Activated CD8-positive, alpha-beta memory T cell treated with anti-CD3 and anti-CD28 coated beads, Interleukin-2, amount 50 U/mL, for 1 hour (primary cell): ENCODE results near the gene PFKFB3.
"Not testable (repeated sequence)": the region's sequence is repeated elsewhere in the genome, so short reads cannot be mapped to it uniquely, and the experiment has no call there.

Experiments used
- DNase-seq: peaks from one replicate; pipeline ENCODE4 v3.0.0-alpha.2; 2020; ENCODE audit errors: extremely low read depth

PFKFB3 gene

DNA sequence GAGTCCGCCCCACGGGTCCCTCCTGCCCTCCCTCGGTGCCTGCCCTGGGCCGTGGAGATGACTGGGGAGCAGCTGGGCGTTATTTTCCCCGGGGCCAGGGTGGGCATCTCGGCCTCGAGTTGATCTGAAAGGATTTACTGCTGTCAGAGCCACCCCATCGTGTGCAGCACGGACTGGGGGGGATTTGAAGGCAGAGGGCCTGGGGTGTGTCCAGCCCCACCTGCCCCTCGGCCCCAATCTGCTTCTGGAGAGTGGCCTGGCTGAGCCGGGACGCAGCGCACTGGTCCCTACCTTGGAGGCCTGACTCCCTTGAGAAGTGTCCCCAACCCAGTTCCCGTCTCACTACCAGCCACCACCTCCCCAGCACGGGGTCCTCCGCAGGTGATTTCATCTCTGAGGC is 24.2 kb upstream of the PFKFB3 start:
- no peak for DNase-seq

- DNase-seq, result no peak
Measured at GRCh38 chr10:6179078-6179477, 23.7 kb upstream of the PFKFB3 start.

DNA sequence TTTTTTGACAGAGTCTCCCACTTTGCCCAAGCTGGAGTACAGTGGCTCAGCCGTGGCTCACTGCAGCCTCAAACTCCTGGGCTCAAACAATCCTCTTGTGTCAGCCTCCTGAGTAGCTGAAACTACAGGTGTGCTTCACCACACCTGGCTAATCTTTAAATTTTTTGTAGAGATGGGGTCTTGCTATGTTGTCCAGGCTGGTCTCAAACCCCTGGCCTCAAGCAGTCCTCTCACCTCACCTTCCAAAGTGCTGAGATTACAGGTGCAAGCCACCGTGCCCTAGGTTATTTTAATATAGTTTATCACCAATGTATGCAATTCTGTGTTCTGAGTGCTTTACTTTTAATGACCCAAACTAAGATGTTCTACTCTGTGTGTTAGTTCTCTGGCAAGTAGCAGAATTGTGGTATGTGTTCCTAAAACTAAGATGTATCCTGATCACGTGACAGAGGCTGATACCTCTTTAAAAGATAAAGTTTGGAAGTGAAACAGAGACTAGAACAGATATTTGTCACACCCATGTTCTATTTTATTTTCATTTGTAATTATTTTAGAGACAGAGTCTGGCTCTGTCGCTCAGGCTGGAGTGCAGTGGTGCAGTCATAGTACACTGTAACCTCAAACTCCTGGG is 22.1 kb upstream of the PFKFB3 start:
- no peak for DNase-seq

DNA sequence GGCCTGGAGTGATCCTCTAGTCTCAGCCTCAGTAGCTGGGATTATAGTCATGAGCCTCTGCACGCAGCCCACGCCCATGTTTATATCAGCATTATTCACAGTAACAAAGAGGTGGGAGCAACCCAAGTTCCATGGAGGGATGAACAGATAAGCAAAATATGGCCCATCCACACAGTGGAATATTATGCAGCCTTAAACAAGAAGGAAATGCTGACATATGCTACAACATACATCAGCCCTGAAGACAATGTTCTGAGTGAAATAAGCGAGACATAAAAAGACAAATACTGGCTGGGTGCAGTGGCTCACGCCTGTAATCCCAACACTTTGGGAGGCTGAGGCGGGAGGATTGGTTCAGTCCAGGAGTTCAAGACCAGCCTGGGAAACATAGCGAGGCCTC is 21.5 kb upstream of the PFKFB3 start:
- no peak for DNase-seq

- no peak for DNase-seq
Measured at GRCh38 chr10:6182454-6183098, 20.2 kb upstream of the PFKFB3 start.

GRCh38 chr10:6185039-6185716 is 17.6 kb upstream of the PFKFB3 start:
- no peak for DNase-seq

- DNase-seq, result no peak
Measured at GRCh38 chr10:6186894-6187256, 15.9 kb upstream of the PFKFB3 start.

GRCh38 chr10:6187278-6187677 is 15.5 kb upstream of the PFKFB3 start:
- no peak for DNase-seq

- not testable (repeated sequence) for DNase-seq
Measured at GRCh38 chr10:6190033-6190432, 12.7 kb upstream of the PFKFB3 start.

DNA sequence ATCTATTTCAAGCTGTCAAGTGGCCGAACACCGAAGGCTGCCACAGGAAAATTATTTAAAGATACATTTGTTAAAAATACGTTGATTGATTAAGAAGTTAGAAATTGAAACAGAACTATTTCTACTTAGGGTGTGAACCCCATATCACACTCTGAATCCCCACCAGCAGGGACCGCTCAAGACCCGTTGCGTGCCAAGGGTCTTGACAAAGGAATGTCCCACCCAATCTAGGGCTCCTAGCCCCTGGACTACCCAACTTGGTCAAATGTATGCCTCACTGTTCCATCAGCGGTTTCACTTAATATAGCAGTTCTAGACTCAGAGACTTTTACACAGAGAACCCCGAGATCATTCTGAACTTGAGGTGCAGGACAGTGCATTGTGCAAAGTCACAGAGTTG is 11.6 kb upstream of the PFKFB3 start:
- no peak for DNase-seq

DNA sequence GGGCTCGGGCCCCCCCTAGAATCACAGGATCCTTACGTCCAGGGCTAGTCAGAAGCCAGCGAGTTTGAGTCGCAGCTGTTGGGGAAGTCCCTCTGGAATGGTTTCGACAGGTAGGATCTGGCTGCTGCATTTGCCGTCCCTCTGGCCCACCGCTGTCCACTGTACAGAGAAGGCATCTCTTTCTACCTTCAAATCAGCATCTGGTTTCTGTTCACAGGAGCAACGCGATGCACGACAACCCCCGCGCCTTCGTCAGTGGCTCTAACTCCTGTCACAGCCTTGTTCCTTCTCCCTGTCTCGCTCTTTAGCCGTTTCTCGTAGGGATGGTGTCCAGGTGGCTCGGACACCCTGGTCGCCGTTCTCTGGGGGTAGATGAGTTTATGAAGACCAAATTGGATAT is 11.2 kb upstream of the PFKFB3 start:
- DNase-seq, result no peak

- not testable (repeated sequence) for DNase-seq
Measured at GRCh38 chr10:6193342-6193741, 9.4 kb upstream of the PFKFB3 start.

GRCh38 chr10:6194311-6194710 is 8.4 kb upstream of the PFKFB3 start:
- DNase-seq, result no peak

DNA sequence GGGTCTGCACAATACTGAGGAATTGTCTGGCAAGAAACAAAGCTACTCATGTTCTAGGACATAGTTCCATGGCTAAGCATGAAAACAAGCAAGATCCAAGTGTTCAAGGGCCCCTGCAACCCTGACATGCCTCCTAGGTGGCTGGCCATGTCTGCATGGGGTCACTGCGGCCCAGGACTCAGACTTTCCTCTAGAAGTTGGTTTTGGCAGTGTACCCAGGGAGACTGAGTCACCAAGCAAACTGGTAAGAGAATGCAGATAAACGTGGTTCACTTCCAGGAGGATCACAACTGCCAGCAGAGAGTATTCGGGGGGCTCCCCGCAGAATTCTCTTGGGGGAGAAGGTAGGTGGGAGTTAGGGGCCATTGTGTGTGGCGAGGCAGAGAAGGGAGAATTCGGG is 7.4 kb upstream of the PFKFB3 start:
- no peak for DNase-seq

GRCh38 chr10:6195846-6196245 is 6.9 kb upstream of the PFKFB3 start:
- DNase-seq, result no peak

DNA sequence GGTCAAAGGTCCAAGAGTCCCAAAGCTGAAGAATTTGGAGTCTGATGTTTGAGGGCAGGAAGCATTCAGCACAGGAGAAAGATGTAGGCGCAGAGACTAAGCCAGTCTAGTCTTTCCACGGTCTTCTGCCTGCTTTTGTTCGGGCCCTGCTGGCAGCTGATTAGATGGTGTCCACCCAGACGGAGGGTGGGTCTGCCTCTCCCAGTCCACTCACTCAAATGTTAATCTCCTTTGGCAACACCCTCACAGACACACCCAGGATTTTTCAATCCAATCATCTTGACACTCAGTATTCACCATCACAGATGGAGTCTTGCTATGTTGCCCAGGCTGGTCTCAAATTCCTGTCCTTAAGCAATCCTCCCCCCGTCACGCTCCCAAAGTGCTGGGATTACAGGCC is 6.2 kb upstream of the PFKFB3 start:
- not testable (repeated sequence) for DNase-seq

- no peak for DNase-seq
Measured at GRCh38 chr10:6197321-6197720, 5.4 kb upstream of the PFKFB3 start.

DNA sequence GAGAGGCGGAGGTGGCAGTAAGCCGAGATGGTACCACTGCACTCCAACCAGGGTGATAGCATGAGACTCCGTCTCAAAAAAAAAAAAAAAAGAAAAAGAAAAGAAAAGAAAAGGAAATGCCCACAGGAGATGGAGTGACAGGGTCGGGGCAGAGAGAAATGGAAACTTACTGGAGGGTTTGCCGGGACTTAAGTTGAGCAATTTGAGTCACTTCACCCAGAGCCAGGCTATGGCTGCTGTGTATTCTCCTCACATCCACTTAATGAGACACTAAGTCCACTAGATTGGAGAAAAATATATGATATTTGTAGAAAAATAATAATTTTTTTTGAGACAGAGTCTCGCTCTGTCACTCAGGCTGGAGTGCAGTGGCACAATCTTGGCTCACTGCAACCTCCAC is 4.6 kb upstream of the PFKFB3 start:
- DNase-seq, result no peak

DNA sequence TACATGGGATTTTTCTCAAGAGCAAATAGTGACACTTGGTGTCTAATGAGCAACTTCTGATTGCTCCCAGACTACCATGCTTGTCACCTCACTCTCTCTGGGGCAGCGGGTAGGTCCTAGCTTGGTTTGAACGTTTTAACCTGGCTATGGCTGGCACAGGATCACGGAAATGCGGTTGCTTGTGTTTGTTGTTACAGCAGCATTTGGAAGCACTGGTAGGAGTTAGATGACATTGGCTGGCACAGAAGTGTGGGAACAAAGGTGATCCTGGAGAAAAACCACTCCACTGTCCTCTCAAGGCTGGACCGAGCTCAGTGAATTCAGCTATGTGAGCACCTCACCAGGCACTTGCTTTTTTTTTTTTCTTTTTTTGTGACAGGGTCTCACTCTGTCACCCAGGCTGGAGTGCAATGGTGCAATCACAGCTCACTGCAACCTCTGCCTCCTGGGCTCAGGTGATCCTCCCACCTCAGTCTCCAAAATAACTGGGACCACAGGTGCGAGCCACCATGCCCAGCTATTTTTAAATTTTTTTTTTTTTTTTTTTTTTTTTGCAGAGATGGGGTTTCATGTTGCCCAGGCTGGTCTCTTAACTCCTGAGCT is 3.5 kb upstream of the PFKFB3 start:
- DNase-seq, result no peak

GRCh38 chr10:6200440-6200733 is 2.3 kb upstream of the PFKFB3 start:
- no peak for DNase-seq

DNA sequence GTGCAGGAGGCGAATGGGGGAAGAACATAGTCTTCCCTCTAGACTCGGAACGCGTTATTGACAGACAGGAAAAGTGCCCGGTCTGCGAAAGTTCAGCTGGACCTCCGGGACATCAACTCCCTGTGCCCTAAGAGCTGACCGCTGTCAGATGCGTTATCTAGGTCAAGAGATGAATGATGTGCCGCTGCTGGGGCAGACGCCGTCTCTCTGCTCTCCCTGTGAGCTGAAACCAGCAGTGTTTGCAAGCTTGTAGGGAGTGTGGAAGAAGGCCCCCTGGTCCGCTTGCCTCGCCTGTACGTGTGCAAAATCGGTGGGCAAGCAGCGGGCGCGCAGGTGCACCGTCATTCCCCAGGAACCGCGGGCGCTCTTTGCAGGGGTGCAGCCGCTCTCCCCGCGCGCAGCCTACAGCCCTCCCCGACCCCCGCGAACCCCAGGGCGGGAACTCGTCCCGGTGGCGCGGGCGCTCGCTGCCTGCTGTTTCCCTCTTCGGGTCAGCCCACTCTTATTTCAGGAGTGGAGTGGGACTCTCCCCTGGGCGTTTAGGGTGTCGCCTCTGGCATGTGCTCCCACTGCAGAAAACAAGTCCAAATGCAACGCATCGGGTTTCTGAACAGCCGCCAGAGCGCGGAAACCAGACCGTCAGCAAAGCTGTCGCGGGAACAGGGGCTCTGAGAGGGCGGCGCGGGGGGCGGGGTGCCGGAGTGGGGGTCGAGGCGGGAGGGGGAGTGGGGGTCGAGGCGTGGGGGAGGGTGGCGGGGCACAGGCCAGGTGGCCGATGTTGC is 1.8 kb upstream of the PFKFB3 start:
- no peak for DNase-seq

DNA sequence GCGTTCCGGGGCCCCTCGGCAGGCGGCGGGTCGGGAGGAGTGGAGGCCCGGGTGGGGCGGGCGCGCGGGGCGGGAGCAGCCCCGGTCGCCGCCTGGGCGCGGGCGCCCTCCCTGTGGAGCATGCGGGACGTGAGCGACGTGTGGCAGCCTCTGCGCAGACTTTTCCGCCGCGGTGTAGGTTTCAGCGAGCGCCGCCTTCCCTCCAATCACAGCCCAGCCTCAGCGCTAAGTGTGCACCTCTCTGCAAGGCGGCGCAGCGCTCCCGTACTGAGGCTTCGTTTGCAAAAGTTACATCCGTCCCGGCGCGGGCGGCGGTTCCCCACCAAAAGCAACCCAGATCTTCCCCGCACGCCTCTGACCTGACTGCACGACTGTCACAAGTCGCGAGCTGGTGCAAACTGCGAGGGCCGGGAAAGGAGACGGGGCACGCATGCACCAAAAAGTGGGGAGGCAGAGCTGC is 1.2 kb upstream of the PFKFB3 start:
- DNase-seq, result peak; percentile 71
